Measurements from ENCODE around the gene SGK1. TPM values are rescaled to one million over a fixed set of nuclear protein-coding genes. Genes with fewer than 3 reads are reported as not detected.
A peak's percentile ranks its signal among the peaks of the same experiment; 100 is the strongest.

The SGK1 gene
- polyA plus RNA-seq, 3 donors: 73.8 to 100 (median 75.8) TPM

GRCh38 chr6:134169871-134170486 lies 147.9 kb downstream of the SGK1 start:
- DNase-seq (ENCODE audit: extremely low read depth in 1 of 11, low read depth in 9 of 11, low spot score in 4 of 11): peak in 1 of 11 donors; percentile 20

DNA sequence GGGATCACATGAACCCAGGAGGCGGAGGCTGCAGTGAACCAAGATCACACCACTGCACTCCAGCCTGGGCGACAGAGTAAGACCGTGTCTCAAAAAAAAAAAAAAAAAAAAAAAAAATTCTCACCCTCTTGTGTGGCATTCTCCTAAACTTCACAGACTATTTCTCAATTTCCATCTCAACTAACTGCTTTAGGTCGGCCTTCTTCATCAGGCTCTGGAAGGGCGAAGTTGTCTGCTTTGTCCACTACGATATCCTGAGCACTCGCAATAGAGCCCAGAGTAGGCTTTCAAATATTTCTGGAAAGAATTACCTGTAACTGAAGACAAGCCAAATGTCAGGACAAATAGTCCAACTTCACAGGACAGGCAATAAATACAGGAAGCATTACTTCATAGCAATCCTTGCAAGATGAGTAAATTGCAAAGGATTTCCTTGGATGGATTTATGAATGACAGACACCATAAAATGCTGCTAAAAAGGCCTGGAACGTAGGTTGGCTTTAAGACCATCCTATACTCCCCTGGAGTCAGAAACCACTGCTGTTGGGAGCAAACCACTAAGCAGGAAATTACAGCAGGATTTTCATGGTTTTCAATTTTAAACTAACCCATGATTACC lies 149.2 kb downstream of the SGK1 start:
- no peak for DNase-seq (ENCODE audit: extremely low read depth in 1 of 11, low read depth in 9 of 11, low spot score in 4 of 11)

- DNase-seq (ENCODE audit: extremely low read depth in 1 of 11, low read depth in 9 of 11, low spot score in 4 of 11): no peak
These were observed 151.2 kb downstream of the SGK1 start for GRCh38 chr6:134166511-134167261.

DNA sequence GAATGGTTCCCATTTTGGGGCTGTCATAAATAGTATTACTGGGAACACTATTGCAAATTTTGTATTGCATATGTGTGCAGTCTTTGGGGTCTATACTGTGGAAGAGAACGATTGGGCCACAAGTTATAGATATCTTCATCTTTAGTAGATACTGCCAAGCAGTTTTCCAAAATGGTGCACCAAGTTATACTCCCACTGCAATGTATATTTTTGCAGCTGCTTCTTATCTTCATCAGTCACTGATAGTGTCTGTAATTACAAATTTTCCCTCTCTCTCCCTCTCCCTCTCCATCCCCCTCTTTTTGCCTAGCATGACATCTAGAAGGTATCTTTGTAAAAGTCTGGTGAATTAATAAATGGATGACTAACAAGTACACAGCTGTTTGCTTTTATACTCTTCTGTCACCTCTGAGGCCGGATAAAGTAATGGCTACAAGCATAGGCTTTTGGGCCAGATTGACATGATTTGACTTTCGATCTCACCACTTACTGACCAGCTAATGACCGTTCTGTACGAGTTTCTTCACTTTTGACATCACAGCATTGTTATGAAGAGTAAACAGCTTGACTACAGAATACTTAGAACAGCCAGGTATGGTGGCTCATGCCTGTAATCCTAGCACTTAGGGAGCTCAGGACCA lies 152.2 kb downstream of the SGK1 start:
- no peak for DNase-seq (ENCODE audit: extremely low read depth in 1 of 11, low read depth in 9 of 11, low spot score in 4 of 11)

DNA sequence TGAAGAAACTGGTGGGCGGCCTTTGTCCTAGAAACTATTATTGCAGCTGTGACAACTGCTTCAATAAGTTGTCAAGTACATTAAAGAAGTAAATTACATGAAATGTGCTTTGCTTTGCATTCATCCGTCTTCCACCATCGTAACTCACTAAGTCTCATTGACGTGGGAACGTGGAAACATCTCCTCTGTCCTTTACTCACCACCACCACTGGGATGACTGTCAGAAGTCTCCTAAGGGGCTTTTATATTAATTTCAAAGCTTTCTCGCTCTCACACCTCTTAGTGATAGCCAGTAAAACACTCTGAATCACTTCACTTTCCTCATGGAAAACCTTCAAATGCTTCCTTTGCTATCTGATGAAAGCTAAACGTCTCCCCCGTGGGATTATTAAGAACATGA lies 153.6 kb downstream of the SGK1 start:
- no peak for DNase-seq (ENCODE audit: extremely low read depth in 1 of 11, low read depth in 9 of 11, low spot score in 4 of 11)

DNA sequence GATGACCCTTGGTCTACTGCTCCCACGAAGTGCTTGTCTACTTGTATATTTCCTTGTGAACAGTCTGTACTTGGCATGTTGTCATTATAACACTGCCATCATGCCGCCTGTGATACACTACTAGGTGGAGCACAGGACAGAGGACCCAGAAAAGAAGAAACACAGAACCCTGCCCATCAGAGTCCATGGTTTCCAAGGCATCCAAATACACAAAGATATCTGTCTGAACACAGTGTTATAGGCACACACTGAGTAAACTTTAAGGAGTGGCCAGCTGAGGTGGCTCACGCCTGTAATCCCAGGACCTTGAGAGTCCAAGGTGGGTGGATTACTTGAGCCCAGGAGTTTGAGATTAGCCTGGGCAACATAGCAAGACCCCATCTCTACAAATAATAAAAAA lies 155.0 kb downstream of the SGK1 start:
- no peak for DNase-seq (ENCODE audit: extremely low read depth in 1 of 11, low read depth in 9 of 11, low spot score in 4 of 11)

- no peak for DNase-seq (ENCODE audit: extremely low read depth in 1 of 11, low read depth in 9 of 11, low spot score in 4 of 11)
These were observed 156.9 kb downstream of the SGK1 start for GRCh38 chr6:134161041-134161440.

GRCh38 chr6:134152767-134153485 lies 165.0 kb downstream of the SGK1 start:
- no peak for DNase-seq (ENCODE audit: extremely low read depth in 1 of 11, low read depth in 9 of 11, low spot score in 4 of 11)

DNA sequence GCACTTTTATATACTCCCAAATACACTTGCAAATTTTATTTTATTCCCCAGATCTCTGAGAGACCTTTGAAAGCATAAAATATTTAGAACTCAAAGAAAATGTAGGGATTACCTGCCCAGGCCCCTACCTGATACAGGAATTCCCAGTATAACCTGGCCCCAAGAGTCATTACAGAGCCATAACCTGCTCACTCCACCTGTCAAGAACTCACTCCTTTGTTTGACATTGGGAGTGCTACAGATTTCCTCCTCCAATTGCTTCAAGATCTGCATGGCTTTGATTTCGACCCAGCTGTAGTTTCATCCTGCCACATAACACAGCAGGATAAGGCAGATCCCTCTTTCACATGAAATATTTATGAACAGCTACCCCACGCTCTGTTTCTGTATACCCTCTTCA lies 169.3 kb downstream of the SGK1 start:
- no peak for DNase-seq (ENCODE audit: extremely low read depth in 1 of 11, low read depth in 9 of 11, low spot score in 4 of 11)

- DNase-seq (ENCODE audit: extremely low read depth in 1 of 11, low read depth in 9 of 11, low spot score in 4 of 11): no peak
These were observed 170.8 kb downstream of the SGK1 start for GRCh38 chr6:134147034-134147533.

DNA sequence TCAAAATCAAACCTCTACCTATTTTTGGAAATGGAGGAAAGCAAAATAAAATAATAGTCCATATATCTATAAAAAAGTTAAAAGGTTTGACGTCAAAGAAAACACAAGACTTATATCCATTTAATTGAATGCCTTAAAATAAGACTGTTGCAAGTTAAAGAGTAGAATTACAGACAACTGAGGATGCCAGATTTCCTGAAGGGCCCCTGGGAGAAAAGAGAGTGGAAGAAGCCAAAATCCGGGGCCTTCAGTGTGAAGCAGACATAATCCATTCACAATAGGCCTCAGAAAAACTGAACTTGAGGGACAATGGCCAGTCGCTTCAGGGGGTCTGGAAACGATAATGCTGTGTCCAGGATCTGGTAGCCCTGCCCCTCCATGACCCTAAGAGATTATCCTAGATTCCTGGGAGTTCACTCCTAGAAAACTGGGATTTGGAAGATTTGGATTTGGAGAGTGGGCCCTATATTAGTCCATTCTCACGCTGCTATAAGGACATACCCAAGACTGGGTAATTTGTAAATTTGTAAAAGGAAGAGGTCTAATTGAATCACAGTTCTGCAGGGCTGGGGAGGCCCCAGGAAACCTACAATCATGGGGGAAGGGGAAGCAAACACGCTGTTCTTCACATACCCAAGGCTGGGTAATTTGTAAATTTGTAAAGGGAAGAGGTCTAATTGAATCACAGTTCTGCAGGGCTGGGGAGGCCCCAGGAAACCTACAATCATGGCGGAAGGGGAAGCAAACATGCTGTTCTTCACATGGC lies 171.5 kb downstream of the SGK1 start:
- DNase-seq (ENCODE audit: extremely low read depth in 1 of 11, low read depth in 9 of 11, low spot score in 4 of 11): no peak

DNA sequence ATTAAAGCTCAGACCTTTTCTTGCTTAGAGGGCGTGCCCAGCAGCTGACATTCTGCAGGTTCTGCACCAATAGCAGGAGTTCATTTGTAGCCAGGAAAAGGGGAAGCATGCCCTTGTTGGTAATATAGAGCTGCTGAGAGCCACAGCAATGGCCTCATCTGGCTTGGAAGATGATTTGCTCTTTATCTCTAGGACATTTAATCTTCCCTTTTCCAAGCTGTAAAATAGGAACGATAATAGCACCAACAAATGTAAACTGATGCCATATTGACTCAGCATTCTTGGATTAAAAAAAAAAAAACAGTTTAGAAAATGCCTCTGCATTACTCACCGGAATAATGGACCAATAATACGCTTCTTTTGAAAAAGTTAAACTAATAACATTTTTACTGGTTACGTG lies 172.1 kb downstream of the SGK1 start:
- DNase-seq (ENCODE audit: extremely low read depth in 1 of 11, low read depth in 9 of 11, low spot score in 4 of 11): no peak

- no peak for DNase-seq (ENCODE audit: extremely low read depth in 1 of 11, low read depth in 9 of 11, low spot score in 4 of 11)
These were observed 179.5 kb downstream of the SGK1 start for GRCh38 chr6:134138226-134138975.

DNA sequence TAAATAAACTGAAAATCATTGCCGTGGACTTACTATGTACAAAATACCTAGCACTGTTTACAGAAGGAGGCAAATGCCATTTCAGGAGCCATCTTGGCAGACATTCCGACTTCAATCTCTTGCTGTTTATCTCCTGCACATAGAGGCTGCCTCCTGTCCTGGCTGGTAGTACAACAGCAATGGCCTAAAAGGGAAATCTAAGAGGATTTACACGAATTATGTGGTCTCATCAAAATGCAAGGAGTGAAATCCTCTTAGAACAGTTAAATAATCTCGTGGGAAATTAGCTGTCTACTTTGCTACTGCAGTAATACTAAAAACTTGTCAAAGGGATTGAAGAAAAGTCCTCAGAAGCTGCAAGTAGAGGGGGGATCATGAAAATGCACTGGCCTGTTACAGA lies 183.3 kb downstream of the SGK1 start:
- DNase-seq (ENCODE audit: extremely low read depth in 1 of 11, low read depth in 9 of 11, low spot score in 4 of 11): no peak

DNA sequence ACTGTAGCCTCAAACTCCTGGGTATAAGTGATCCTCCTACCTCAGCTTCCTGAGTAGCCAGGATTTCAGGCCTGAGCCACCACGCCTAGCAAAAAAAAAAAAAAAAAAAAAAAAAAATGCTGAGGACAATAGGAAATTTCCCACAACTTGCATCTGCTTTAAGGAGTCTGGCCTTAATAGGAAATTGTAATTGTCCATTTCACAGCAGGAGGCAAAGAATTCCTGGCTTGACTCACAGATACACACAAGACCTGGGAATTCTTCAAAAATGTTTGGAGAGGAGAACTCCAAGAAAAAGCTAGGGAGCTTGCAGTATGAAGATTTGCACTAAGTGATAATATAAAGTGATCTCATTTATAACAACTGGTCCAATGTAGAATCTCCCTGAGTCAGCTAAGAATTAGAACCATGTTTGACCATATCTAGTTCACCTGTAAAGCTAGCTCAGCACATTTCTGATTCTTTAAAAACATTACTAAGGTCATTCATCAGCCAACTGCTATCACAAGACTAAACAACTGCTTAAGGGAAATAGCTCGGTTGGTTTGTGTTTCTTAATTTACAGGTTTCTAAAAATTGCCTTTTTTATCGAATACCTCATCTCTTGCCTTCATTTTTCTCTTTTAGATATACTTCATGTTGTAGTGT lies 185.3 kb downstream of the SGK1 start:
- DNase-seq (ENCODE audit: extremely low read depth in 1 of 11, low read depth in 9 of 11, low spot score in 4 of 11): no peak

DNA sequence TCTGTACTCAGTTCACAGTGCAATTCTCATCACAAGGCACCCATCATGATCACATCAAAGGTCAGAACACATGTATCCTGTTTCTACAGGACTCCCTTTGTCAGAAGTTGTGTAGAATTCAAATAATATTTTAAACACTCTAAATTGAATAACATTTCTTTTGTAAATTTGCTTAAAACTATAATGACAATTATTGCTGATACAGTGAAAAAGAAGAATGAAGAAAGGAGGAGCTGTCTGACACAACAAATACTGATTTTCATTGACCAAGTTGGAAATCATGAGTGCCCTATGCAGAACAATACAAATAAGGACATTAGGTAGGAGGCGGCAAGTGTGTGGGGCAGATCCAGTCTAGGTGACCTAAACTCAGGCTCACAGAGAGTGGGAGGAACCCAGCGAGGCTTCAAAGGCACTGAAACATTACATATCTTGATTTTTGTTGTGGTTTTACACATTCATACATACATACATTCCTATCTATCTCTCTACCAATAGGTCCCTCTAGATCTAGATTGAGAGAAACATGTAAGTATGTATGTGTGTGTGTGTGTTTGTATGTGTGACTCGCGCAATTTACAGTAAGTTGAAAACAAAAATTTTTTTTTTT lies 186.3 kb downstream of the SGK1 start:
- no peak for DNase-seq (ENCODE audit: extremely low read depth in 1 of 11, low read depth in 9 of 11, low spot score in 4 of 11)

GRCh38 chr6:134128146-134128545 lies 189.8 kb downstream of the SGK1 start:
- DNase-seq (ENCODE audit: extremely low read depth in 1 of 11, low read depth in 9 of 11, low spot score in 4 of 11): no peak

Measured in renal cortex interstitium (tissue), 11 donors.